GM12874 (cell line): ENCODE results near the gene WDR6.

ENCODE experiments used
- TF ChIP-seq, protein P1 (sequence below): IDR thresholded peaks from 2 replicates; pipeline ENCODE4 v1.5.1; 2011; ENCODE audit warnings: low read depth, mild to moderate bottlenecking, control low read depth, low read length, moderate library complexity; ENCODE audit not compliant: insufficient read depth

WDR6 gene

DNA sequence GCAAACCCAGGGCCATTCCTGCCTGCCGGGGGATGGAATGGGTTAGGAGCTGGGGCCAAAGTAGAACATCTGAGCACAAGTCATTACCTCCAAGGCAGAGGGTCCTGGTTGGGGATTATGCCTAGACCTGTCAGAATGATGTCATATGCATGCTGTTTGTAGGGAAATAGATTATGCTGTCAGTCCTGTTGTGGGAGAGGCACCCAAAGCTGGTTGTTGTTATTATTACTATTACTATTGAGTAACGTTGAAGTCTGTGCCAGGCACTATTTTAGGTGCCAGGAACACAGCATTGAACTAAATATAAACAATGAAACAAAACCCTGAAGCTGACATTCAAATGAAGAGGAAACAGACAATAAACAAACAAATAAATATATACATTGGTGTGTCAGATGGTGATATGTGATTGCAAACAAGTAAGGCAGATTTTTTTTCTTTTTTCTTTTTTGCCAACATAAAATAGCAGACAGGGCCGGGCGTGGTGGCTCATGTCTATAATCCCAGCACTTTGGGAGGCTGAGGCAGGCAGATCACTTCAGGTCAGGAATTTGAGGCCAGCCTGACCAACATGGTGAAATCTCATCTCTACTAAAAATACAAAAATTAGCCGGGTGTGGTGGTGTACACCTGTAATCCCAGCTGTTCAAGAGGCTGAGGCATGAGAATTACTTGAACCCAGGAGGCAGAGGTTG, 15.2 kb upstream of the WDR6 start:
- TF ChIP-seq, protein P1, sequence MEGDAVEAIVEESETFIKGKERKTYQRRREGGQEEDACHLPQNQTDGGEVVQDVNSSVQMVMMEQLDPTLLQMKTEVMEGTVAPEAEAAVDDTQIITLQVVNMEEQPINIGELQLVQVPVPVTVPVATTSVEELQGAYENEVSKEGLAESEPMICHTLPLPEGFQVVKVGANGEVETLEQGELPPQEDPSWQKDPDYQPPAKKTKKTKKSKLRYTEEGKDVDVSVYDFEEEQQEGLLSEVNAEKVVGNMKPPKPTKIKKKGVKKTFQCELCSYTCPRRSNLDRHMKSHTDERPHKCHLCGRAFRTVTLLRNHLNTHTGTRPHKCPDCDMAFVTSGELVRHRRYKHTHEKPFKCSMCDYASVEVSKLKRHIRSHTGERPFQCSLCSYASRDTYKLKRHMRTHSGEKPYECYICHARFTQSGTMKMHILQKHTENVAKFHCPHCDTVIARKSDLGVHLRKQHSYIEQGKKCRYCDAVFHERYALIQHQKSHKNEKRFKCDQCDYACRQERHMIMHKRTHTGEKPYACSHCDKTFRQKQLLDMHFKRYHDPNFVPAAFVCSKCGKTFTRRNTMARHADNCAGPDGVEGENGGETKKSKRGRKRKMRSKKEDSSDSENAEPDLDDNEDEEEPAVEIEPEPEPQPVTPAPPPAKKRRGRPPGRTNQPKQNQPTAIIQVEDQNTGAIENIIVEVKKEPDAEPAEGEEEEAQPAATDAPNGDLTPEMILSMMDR: no peak

DNA sequence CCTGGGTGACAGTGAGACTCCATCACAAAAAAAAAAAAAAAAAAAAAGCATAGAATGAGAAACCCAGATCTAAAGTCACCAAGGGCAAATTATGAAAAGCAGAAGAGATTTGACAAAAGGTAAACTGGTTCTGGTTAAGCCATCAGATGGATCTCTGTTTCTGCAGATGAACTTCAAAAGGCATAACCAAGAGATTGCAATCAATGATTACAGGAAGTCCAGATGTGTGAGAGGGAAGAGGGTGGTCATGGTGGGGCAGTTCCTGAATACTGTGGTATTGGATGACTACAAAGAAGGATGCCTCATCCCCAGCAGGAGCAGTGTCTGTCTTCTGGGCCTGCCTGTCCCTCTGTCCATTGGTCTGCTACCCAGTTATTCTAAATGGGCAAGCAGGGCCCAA, 13.4 kb upstream of the WDR6 start:
- TF ChIP-seq, protein P1: no peak

DNA sequence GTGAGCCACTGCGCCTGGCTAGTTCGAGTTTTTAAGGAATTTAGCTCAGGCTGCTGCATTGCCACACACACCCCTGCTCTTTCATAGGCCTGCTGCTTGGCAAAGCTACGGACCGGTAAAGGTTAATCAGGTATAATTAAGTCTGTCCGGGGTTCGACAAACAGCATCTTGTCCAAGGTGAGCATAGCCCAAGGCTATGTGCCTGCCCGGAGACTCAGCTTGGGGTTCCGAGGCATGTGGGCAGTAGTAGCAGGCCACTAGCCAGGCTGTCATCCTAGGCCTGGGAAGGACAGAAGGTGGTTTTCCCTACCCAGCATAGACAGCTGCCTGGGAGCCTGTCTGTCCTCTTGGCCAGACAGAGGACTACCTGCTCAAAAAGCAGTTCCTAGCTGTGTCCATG, 10.6 kb upstream of the WDR6 start:
- TF ChIP-seq, protein P1: no peak

DNA sequence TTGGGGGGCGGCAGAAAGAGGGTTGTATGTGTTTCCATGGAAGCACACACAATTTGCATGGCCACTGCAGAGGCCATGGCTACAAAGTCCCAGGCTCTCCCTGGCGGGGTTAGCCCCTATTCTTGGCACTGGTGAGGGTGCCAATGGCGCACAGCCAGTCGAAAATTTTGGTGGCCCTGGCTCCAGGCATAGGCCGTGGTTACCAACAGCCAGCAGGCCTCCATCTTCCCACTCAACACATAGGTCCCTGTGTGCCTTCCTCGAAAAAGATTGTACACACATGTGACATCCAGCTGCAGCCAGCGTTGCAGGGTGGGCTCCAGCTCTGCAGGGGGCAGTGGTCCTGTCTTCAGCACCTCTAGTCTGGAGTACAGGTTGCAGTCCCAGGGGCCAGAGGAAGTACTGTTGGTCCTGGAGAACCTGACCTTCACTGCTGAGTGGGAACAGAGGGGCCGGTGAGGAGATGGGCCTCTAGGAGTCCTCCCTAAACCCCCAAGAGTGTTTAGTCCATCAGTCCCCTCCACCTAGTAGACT, 10.0 kb upstream of the WDR6 start:
- TF ChIP-seq, protein P1: no peak

DNA sequence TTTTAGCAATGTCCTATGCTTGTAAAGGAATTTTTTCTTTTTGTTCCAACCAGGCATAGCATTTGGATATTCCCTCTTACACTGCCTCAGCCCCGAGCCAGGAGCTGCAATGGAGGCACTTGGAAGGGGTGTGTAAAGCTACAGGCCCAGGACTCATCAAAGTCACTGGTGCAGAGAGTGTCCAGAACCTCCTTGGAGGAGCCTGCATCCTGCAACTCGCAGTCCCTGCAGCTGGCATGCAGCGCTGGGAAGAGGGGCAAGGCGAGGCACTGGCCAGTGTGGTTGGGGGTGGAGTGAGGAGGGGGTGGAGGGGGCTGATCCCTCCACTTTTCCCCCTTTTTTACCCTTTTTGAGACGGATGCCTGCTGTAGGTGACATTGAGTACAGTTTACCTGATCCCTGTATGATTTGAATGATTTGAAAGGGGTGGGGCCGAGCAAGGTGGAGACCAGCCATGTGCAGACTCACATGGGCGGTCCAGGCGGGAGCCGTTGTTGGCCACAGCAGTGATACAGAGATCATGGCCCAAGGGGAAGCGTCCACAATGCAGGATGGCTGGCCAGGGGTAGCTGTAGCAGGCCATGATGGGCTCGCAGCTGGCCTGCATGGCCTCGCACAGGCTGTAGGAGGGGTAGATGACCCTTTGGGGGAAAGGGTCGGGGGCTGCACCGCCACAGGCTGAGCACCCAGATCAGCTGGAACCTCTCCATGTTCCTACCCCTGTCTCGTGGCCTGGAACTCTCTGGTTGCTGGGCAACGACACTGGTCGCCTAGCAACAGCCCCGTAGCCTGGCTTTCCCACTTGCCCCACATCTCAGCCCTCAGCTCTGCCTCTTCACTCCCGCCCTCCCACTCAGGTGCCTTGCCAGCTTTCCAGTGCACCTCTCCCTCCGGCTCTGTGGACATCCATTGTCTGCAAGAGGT, 9.2 kb upstream of the WDR6 start:
- TF ChIP-seq, protein P1: no peak

DNA sequence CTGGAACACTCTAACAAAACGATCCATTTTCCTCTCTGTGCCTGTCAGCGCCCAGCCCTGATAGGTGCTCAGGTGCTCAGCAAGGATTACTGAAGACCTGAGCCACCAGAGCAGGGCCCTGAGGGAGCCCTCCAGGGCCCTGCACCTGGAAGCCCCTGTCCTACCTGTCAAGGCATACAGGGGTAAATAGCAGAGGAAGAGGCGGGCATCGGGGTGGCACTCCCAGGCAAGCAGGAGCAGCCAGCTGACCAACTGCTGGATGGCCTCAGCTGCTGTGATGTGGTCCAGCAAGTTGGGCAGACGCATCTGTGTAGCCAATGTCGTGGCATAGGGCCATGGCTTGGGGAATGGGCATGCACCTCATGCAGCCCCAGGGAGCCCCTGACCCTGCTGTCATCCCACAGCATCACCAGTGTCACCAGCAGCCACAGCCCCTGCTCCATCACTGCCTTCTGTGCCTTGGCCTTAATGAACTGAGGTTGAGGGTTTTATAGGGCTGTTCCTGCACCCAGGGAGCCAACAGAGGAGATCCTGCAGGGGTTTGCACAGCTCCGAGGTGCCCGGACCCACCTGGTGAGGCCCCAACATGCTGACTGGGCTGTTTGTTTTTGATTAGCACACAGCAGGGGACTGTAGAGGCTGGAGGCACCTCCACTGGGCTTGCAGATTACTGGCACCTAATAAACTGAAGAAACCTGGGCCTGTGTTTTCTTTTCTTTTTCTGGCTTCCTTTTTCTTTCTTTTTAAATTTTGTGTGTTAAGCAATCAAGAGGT, 7.9 kb upstream of the WDR6 start:
- TF ChIP-seq, protein P1: no peak

DNA sequence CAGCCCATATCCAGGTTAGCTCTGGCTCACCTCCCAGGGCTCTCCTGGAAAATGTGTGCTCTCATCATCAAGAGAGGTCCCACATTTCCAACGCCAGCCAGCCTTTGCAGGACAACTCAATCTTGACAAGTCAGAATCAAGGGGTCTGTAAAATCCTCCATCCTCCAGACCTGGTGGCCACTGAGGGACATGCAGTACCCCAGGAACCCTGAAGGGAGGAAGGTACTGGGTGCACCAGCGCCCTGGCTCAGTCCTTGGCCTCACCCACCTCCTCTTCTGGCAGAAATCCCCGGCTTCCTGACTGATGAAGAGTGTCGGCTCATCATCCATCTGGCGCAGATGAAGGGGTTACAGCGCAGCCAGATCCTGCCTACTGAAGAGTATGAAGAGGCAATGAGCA, 6.0 kb upstream of the WDR6 start:
- TF ChIP-seq, protein P1: no peak
